CD8-positive, alpha-beta memory T cell (primary cell): ENCODE results near the gene NPPB. TPM values are rescaled to one million over a fixed set of nuclear protein-coding genes. Genes with fewer than 3 reads are reported as not detected.

Experiments used
- CTCF ChIA-PET: fragments of 350-600 bp; sonication (Branson Sonifier 250); formaldehyde crosslinking; loops from one replicate; lab custom pipeline; 2021; ENCODE audit warnings: antibody characterized with exemption; lab: Charles Lee
- POLR2A ChIA-PET: fragments of 350-600 bp; sonication (Branson Sonifier 250); formaldehyde crosslinking; loops from one replicate; lab custom pipeline; 2021; ENCODE audit warnings: antibody characterized with exemption; lab: Charles Lee
- DNase-seq, 5 donors: peaks; one replicate each; pipeline versions ENCODE4 v3.0.0 to v3.0.0-alpha.2; 2020 to 2022; ENCODE audit warnings: mixed read lengths in 1 of 5
- H3K27ac ChIP-seq: one replicate; pipeline ENCODE4 v1.7.0; 2013; ENCODE audit warnings: low read depth, mild to moderate bottlenecking, low read length, moderate library complexity
- H3K27me3 ChIP-seq: 2 replicates; pipeline ENCODE4 v1.7.0; 2013; ENCODE audit warnings: low read length, mild to moderate bottlenecking; ENCODE audit not compliant: insufficient read depth, poor library complexity, severe bottlenecking
- H3K36me3 ChIP-seq: 2 replicates; pipeline ENCODE4 v1.7.0; 2013; ENCODE audit warnings: mild to moderate bottlenecking, low read length, moderate library complexity; ENCODE audit not compliant: insufficient read depth
- H3K4me1 ChIP-seq: 2 replicates; pipeline ENCODE4 v1.7.0; 2013; ENCODE audit warnings: mild to moderate bottlenecking, low read length, moderate library complexity; ENCODE audit not compliant: insufficient read depth
- H3K4me3 ChIP-seq: 2 replicates; pipeline ENCODE4 v1.7.0; 2013; ENCODE audit warnings: mild to moderate bottlenecking, low read length
- H3K9me3 ChIP-seq: 2 replicates; pipeline ENCODE4 v1.7.0; 2013; ENCODE audit warnings: mild to moderate bottlenecking, low read length
- H3K27ac Mint-ChIP-seq, 8 donors: one replicate each; pipeline ENCODE4 v1.8.0; 2020 to 2021; ENCODE audit warnings: mixed read lengths in 8 of 8, mild to moderate bottlenecking in 6 of 8, inconsistent platforms in 3 of 8, moderate library complexity in 3 of 8
- H3K27me3 Mint-ChIP-seq, 2 donors: one replicate each; pipeline ENCODE4 v1.8.0; 2020 to 2021; ENCODE audit warnings: mixed read lengths in 2 of 2, mild to moderate bottlenecking in 1 of 2, moderate library complexity in 1 of 2
- H3K36me3 Mint-ChIP-seq, 3 donors: one replicate each; pipeline ENCODE4 v1.8.0; 2020 to 2021; ENCODE audit warnings: mixed read lengths in 3 of 3, inconsistent platforms in 1 of 3, mild to moderate bottlenecking in 1 of 3
- H3K4me1 Mint-ChIP-seq, 3 donors: one replicate each; pipeline ENCODE4 v1.8.0; 2020 to 2021; ENCODE audit warnings: mixed read lengths in 3 of 3, inconsistent platforms in 1 of 3, mild to moderate bottlenecking in 1 of 3
- H3K4me3 Mint-ChIP-seq, 7 donors: one replicate each; pipeline ENCODE4 v1.8.0; 2020 to 2021; ENCODE audit warnings: mixed read lengths in 7 of 7, mild to moderate bottlenecking in 6 of 7, moderate library complexity in 4 of 7, inconsistent platforms in 2 of 7
- H3K9me3 Mint-ChIP-seq, 5 donors: one replicate each; pipeline ENCODE4 v1.8.0; 2020 to 2022; ENCODE audit warnings: mixed read lengths in 5 of 5, mild to moderate bottlenecking in 3 of 5, moderate library complexity in 2 of 5, inconsistent platforms in 1 of 5
- polyA plus RNA-seq: library from polyadenylated mRNA; unstranded; fragments of 300-500 nt; fragmentation: Illumina TruSeq; gene quantifications from one replicate; pipeline ENCODE4 v1.2.3, GENCODE V29; 2021
- total RNA-seq, 2 experiments: library from RNA; stranded (reverse); gene quantifications; one replicate each; pipeline ENCODE4 v1.2.3, GENCODE V29; 2021

NPPB gene
- total and polyA plus RNA-seq, 3 experiments from 2014 or later, result not detected

GRCh38 chr1:11838349-11839272 lies 20.1 kb downstream of the NPPB start:
- Histone ChIP-seq H3K4me1 (no peaks in the 10 kb centered on the region), H3K36me3 (peaks cover 42% of the 10 kb centered on the region), H3K9me3 (no peaks in the 10 kb centered on the region), H3K27me3 (no peaks in the 10 kb centered on the region), H3K4me3 (no peak overlapping the region), H3K27ac (no peak overlapping the region)
- H3K27me3 Mint-ChIP-seq, result no peaks in the 10 kb centered on the region
- H3K27ac Mint-ChIP-seq, result peak overlapping the region in 1 of 8 donors; percentile 8
- peaks cover 5 to 87% (median 25%) of the 10 kb centered on the region in 3 donors for H3K36me3 Mint-ChIP-seq
- no peaks in the 10 kb centered on the region for H3K9me3 Mint-ChIP-seq
- ChIA-PET CTCF (interaction anchor here (0.6 to 1.9 kb wide), 11 partner anchors 14 to 394 kb away, joined by 3 to 10 read pairs (median 4); no protein-coding TSS in a partner anchor), POLR2A (interaction anchor here (1.6 kb wide), 1 partner anchor 70 kb away, joined by 4 read pairs; no protein-coding TSS in a partner anchor)
- peak; percentile 56 to 81 (median 57) for DNase-seq
- H3K4me1 Mint-ChIP-seq, result peaks cover 5 to 6% (median 6%) of the 10 kb centered on the region in 3 donors
- no peak overlapping the region for H3K4me3 Mint-ChIP-seq

DNA sequence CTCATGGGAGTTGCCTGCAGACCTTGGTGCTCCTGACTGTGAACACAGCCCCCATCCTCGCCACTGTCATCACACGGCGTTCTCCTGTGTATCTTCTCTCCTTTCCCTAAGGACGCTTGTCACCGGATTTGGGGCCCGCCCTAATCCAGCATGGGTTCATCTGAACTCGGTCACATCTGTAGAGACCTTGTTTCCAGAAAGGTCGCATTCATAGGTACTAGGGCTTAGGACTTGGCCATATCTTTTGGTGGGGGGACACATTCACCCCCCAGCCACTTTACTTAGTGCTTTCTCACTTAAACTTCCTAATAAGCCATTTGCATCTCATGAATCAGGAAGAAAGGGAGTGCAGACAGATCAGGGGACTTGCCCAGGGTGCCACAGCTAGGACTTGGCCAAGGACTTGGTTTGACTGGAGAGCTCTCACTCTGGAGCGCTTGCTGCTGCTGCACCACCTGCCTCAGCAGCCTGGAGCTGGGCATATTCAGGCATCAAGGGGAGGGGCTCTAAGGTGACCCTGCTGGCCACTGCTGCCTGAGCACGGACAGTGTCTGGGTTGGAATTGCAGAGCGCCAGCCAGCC lies 20.9 kb downstream of the NPPB start:
- peaks cover 5 to 92% (median 25%) of the 10 kb centered on the region in 3 donors for H3K36me3 Mint-ChIP-seq
- no peak for DNase-seq
- H3K27me3 ChIP-seq, result no peaks in the 10 kb centered on the region
- H3K27ac ChIP-seq, result no peak overlapping the region
- ChIA-PET CTCF (interaction anchor here (0.6 to 1.9 kb wide), 11 partner anchors 14 to 395 kb away, joined by 3 to 10 read pairs (median 4); no protein-coding TSS in a partner anchor), POLR2A (interaction anchor here (1.6 kb wide), 1 partner anchor 71 kb away, joined by 4 read pairs; no protein-coding TSS in a partner anchor)
- no peaks in the 10 kb centered on the region for H3K9me3 ChIP-seq
- no peaks in the 10 kb centered on the region for H3K9me3 Mint-ChIP-seq
- no peak overlapping the region for H3K4me3 ChIP-seq
- H3K4me1 Mint-ChIP-seq, result peaks cover 5 to 6% (median 6%) of the 10 kb centered on the region in 3 donors
- no peak overlapping the region for H3K27ac Mint-ChIP-seq
- H3K36me3 ChIP-seq, result peaks cover 46% of the 10 kb centered on the region
- no peak overlapping the region for H3K4me3 Mint-ChIP-seq
- no peaks in the 10 kb centered on the region for H3K27me3 Mint-ChIP-seq
- H3K4me1 ChIP-seq, result no peaks in the 10 kb centered on the region

DNA sequence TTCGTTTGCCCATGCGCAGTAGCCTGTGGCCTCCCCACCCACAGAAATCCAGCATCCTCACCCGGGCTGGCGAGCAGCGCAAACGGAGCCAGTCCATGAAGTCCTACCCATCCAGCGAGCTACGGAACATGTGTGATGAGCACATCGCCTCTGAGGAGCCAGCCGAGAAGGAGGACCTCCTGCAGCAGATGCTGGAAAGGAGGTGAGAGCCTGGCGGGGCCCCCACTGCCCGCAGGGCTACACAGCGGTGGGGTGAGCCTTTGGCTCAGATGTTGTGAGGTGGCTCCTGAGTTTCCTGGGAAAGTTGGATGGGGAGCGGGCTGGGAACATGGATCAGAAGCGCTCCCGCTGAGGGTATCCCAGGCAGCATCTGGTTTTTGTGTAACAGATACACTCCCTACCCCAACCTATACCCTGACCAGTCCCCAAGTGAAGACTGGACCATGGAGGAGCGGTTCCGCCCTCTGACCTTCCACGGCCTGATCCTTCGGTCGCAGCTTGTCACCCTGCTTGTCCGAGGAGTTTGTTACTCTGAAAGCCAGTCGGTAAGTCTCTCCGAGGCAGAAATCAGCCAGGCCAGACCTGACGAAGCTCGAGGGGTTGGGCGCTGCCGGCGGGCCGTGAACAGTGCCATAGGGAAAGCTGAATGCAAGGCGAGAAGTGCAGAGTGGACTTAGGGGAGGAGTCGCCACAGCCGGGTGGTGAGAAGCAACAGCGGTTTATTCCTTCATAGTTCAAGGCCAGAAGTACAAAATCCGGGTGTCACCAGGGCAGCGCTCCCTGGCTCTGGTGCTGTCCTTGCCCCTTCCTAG lies 21.6 kb downstream of the NPPB start:
- Mint-ChIP-seq H3K27me3 (no peaks in the 10 kb centered on the region), H3K9me3 (no peaks in the 10 kb centered on the region), H3K4me1 (peaks cover 5 to 6% (median 6%) of the 10 kb centered on the region in 3 donors), H3K36me3 (peaks cover 5 to 93% (median 22%) of the 10 kb centered on the region in 3 donors), H3K4me3 (no peak overlapping the region), H3K27ac (no peak overlapping the region)
- H3K27me3 ChIP-seq, result no peaks in the 10 kb centered on the region
- no peak overlapping the region for H3K4me3 ChIP-seq
- ChIA-PET POLR2A (interaction anchor here (1.6 kb wide), 1 partner anchor 71 kb away, joined by 4 read pairs; no protein-coding TSS in a partner anchor), CTCF (interaction anchor here (0.7 to 1.6 kb wide), 4 partner anchors 55 to 286 kb away, joined by 3 to 5 read pairs (median 4); no protein-coding TSS in a partner anchor)
- no peak for DNase-seq
- H3K36me3 ChIP-seq, result peaks cover 43% of the 10 kb centered on the region
- H3K4me1 ChIP-seq, result no peaks in the 10 kb centered on the region
- H3K27ac ChIP-seq, result no peak overlapping the region
- no peaks in the 10 kb centered on the region for H3K9me3 ChIP-seq

- H3K27ac Mint-ChIP-seq, result peak overlapping the region in 1 of 8 donors; percentile 72
- POLR2A ChIA-PET, result interaction anchor here (0.7 kb wide), 1 partner anchor 72 kb away, joined by 3 read pairs; no protein-coding TSS in a partner anchor
- no peaks in the 10 kb centered on the region for H3K9me3 Mint-ChIP-seq
- Histone ChIP-seq H3K4me3 (no peak overlapping the region), H3K27me3 (no peaks in the 10 kb centered on the region), H3K27ac (no peak overlapping the region), H3K36me3 (peaks cover 37% of the 10 kb centered on the region), H3K4me1 (no peaks in the 10 kb centered on the region), H3K9me3 (no peaks in the 10 kb centered on the region)
- no peaks in the 10 kb centered on the region for H3K27me3 Mint-ChIP-seq
- CTCF ChIA-PET, result interaction anchor here (1.4 kb wide), 1 partner anchor 11 kb away, joined by 3 read pairs; no protein-coding TSS in a partner anchor
- peaks cover 5 to 87% (median 15%) of the 10 kb centered on the region in 3 donors for H3K36me3 Mint-ChIP-seq
- DNase-seq, result no peak
- no peak overlapping the region for H3K4me3 Mint-ChIP-seq
- H3K4me1 Mint-ChIP-seq, result peaks cover 5 to 6% (median 6%) of the 10 kb centered on the region in 3 donors
These were observed 23.1 kb downstream of the NPPB start for GRCh38 chr1:11835441-11836225.

GRCh38 chr1:11833900-11834299 lies 24.8 kb downstream of the NPPB start:
- Histone ChIP-seq H3K4me1 (no peaks in the 10 kb centered on the region), H3K4me3 (no peak overlapping the region), H3K36me3 (peaks cover 35% of the 10 kb centered on the region), H3K9me3 (no peaks in the 10 kb centered on the region), H3K27ac (no peak overlapping the region), H3K27me3 (no peaks in the 10 kb centered on the region)
- POLR2A ChIA-PET, result no interaction called here
- H3K4me1 Mint-ChIP-seq, result peaks cover 5% of the 10 kb centered on the region in 3 donors
- no peak for DNase-seq
- H3K36me3 Mint-ChIP-seq, result peaks cover 5 to 82% (median 14%) of the 10 kb centered on the region in 3 donors
- peak overlapping the region in 1 of 7 donors; percentile 15 for H3K4me3 Mint-ChIP-seq
- H3K27ac Mint-ChIP-seq, result no peak overlapping the region
- no peaks in the 10 kb centered on the region for H3K27me3 Mint-ChIP-seq
- H3K9me3 Mint-ChIP-seq, result no peaks in the 10 kb centered on the region
- CTCF ChIA-PET, result interaction anchor here (1.6 kb wide), 1 partner anchor 74 kb away, joined by 3 read pairs; no protein-coding TSS in a partner anchor

GRCh38 chr1:11833497-11833896 lies 25.2 kb downstream of the NPPB start:
- Histone ChIP-seq H3K4me1 (no peaks in the 10 kb centered on the region), H3K27me3 (no peaks in the 10 kb centered on the region), H3K9me3 (no peaks in the 10 kb centered on the region), H3K36me3 (peaks cover 39% of the 10 kb centered on the region), H3K4me3 (no peak overlapping the region), H3K27ac (no peak overlapping the region)
- Mint-ChIP-seq H3K4me1 (peaks cover under 1 to 1% (median 1%) of the 10 kb centered on the region in 3 donors), H3K9me3 (no peaks in the 10 kb centered on the region), H3K27ac (no peak overlapping the region), H3K27me3 (no peaks in the 10 kb centered on the region), H3K4me3 (no peak overlapping the region), H3K36me3 (peaks cover 1 to 82% (median 13%) of the 10 kb centered on the region in 3 donors)
- no peak for DNase-seq
- ChIA-PET CTCF (interaction anchor here (1.6 kb wide), 1 partner anchor 74 kb away, joined by 3 read pairs; no protein-coding TSS in a partner anchor), POLR2A (no interaction called here)
